ENCODE measurements around the gene HERPUD1. TPM values are rescaled to one million over a fixed set of nuclear protein-coding genes. Genes with fewer than 3 reads are reported as not detected.

Gene HERPUD1
- total and polyA plus RNA-seq, 2 of the 13 experiments (the other 11 are each of a cell fraction or from before 2014, with no cell fraction given) = 96.2 to 323 TPM

DNA sequence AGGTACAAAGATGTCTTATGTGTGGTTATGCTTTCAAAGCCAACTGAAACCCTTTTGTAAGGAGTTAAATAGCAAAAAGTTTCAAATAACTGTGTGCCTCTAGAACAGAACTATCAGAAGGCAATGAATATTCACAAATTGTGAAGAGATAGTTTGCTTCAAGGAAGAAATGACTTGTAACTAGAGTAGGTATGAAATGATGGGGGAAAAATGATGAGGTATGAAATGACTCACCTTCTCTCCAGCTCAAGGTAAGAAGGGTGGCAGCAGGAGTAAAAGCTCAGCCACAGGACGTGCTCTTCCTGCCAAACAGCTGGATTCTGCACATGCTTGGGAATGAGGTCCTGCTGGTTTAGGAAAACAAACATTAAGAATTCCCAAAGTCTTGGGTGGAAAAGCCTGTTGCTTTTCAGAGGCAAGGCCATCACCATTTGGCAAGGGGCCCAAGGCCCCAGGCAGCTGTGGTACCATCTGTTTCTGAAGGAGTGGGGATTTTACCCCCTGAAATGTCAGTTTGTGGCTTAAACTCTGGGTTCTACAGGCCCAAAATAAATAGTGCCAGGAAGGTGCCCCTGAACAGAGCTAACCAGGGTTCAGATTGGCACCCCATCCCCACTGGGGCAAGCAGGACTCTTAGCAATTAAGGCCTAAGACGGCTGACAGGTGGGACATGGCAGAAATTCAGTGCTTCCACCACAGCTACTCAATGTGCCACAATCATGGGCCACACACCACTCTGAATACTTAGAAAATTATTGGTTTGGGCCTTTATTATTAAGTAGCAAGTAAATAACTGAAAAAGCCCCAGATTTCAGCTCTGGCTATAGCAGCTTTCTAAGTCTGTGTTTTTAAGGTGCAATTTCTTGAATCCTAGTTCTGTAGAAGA is 13.3 kb downstream of the HERPUD1 start:
- H3K36me3 ChIP-seq (replicated peaks in 1 of 2; ENCODE audit: control insufficient read depth in 1 of 2, insufficient read depth in 2 of 2, low read length in 2 of 2) = peaks cover 25 to 48% of the 10 kb centered on the region in 2 experiments
- no peak for FAIRE-seq
- in situ Hi-C loops (cut with HindIII; ENCODE audit: extremely low pct_ligation_motif_present, low pct_unique_long_range_greater_than_20kb) = no loop called here
- TF ChIP-seq NRL (CRISPR knock-in tag; IDR thresholded peaks at IDR 0.05; ENCODE audit: borderline replicate concordance) (no peak), ZBTB33 (CRISPR knock-in tag; IDR thresholded peaks at IDR 0.05) (no peak), NR2F1 (CRISPR knock-in tag; IDR thresholded peaks at IDR 0.05) (peak in 1 of 2 experiments; percentile 18; a peak in 1 of 4 replicates), CBFB (CRISPR knock-in tag; IDR thresholded peaks at IDR 0.05) (no peak), POLR2A (IDR thresholded peaks at IDR 0.05; ENCODE audit: insufficient read depth in 1 of 2, low read depth in 2 of 2, low read length in 2 of 2) (peak; percentile 39 to 50; a peak in 3 of 4 replicates), ZFAT (CRISPR knock-in tag; conservative IDR thresholded peaks at IDR 0.05) (no peak), ZBTB20 (CRISPR knock-in tag; IDR thresholded peaks at IDR 0.05; ENCODE audit: borderline replicate concordance, low read depth) (no peak), FLYWCH1 (CRISPR knock-in tag; IDR thresholded peaks at IDR 0.05) (no peak), CBX1 (IDR thresholded peaks at IDR 0.05; ENCODE audit: low read depth) (no peak), ELF3 (CRISPR knock-in tag; IDR thresholded peaks at IDR 0.05) (no peak), POLR2G (IDR thresholded peaks at IDR 0.05; ENCODE audit: low read depth, low read length) (peak; percentile 63; the same call in 1 of the 2 replicates), POLR2AphosphoS2 (IDR thresholded peaks at IDR 0.05; ENCODE audit: low read depth, low read length) (peak; percentile 83), GZF1 (CRISPR knock-in tag; IDR thresholded peaks at IDR 0.05) (no peak), ZNF713 (CRISPR knock-in tag; IDR thresholded peaks at IDR 0.05) (no peak)
- TF ChIP-seq, protein P1, sequence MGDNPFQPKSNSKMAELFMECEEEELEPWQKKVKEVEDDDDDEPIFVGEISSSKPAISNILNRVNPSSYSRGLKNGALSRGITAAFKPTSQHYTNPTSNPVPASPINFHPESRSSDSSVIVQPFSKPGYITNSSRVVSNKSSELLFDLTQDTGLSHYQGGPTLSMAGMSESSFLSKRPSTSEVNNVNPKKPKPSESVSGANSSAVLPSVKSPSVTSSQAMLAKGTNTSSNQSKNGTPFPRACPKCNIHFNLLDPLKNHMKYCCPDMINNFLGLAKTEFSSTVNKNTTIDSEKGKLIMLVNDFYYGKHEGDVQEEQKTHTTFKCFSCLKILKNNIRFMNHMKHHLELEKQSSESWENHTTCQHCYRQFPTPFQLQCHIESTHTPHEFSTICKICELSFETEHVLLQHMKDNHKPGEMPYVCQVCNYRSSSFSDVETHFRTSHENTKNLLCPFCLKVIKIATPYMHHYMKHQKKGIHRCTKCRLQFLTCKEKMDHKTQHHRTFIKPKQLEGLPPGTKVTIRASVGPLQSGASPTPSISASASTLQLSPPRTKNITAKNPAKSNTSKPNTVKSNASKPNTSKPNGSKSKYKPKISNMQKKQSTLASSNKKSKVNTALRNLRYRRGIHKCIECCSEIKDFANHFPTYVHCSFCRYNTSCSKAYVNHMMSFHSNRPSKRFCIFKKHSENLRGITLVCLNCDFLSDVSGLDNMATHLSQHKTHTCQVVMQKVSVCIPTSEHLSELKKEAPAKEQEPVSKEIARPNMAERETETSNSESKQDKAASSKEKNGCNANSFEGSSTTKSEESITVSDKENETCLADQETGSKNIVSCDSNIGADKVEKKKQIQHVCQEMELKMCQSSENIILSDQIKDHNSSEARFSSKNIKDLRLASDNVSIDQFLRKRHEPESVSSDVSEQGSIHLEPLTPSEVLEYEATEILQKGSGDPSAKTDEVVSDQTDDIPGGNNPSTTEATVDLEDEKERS (CRISPR knock-in tag; IDR thresholded peaks at IDR 0.05) = no peak
- TF ChIP-seq, protein P2, sequence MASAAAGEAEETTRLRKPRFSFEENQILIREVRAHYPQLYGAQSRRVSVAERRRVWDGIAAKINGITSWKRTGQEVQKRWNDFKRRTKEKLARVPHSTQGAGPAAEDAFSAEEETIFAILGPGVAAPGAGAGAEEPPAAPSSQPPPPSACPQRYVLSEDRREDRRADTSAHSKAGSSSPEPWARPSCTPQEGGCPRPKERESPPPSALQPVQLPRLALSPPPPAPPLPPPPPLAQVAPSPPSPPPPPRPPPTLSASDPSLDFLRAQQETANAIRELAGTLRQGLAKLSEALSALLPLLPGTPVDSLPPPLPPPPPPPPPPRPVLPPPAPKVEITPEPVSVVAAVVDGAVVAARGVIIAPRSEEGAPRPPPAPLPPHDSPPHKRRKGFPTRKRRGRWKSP (CRISPR knock-in tag; IDR thresholded peaks at IDR 0.05) = peak; percentile 27; the same call in 1 of the 2 replicates
- TF ChIP-seq, protein P3, sequence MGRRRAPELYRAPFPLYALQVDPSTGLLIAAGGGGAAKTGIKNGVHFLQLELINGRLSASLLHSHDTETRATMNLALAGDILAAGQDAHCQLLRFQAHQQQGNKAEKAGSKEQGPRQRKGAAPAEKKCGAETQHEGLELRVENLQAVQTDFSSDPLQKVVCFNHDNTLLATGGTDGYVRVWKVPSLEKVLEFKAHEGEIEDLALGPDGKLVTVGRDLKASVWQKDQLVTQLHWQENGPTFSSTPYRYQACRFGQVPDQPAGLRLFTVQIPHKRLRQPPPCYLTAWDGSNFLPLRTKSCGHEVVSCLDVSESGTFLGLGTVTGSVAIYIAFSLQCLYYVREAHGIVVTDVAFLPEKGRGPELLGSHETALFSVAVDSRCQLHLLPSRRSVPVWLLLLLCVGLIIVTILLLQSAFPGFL (CRISPR knock-in tag; IDR thresholded peaks at IDR 0.05) = no peak

More for the DNA sequence above, 13.3 kb downstream of the HERPUD1 start:
- Histone ChIP-seq H3K27me3 (ENCODE audit: control insufficient read depth in 1 of 2, insufficient read depth in 2 of 2, low read length in 2 of 2) (no peaks in the 10 kb centered on the region), H2AFZ (ENCODE audit: low read length) (no peak overlapping the region), H4K20me1 (ENCODE audit: insufficient read depth, low read length) (peaks cover 38% of the 10 kb centered on the region), H3K4me3 (replicated peaks in 1 of 3; ENCODE audit: insufficient read depth in 1 of 3, low read depth in 2 of 3, low read length in 3 of 3) (no peak overlapping the region), H3K27ac (ENCODE audit: extremely low read length, insufficient read depth, low read length) (no peak overlapping the region), H3K4me1 (ENCODE audit: insufficient read depth, low read length) (peaks cover 43% of the 10 kb centered on the region), H3K9ac (ENCODE audit: insufficient read depth, low read depth, low read length) (no peak overlapping the region), H3K4me2 (ENCODE audit: low read depth, low read length) (no peak overlapping the region), H3K79me2 (ENCODE audit: insufficient read depth, low read length) (no peaks in the 10 kb centered on the region), H3K9me3 (ENCODE audit: low read length) (no peaks in the 10 kb centered on the region)
- BruUV-seq (replicated peaks) = TSS peak; percentile 3
- POLR2A ChIA-PET = interaction anchor here (0.9 to 5.2 kb wide), 10 partner anchors 8 to 338 kb away, joined by 3 to 39 read pairs (median 6); partner anchors contain the start of gene HERPUD1
- 89% methylated on average over 2 of the region's 2 CpGs for WGBS (ENCODE audit: low lambda C conversion rate)
- DNase-seq (ENCODE audit: low spot score) (no peak), ATAC-seq (no peak)
- CTCF ChIA-PET (ENCODE audit: low intra/inter-chr PET ratio, low total read pairs) = no interaction called here
- intact Hi-C loops (cut with micrococcal nuclease; ENCODE audit: unreplicated experiment) = no loop called here
